ENCODE data around the gene ELP5.

Gene ELP5

DNA sequence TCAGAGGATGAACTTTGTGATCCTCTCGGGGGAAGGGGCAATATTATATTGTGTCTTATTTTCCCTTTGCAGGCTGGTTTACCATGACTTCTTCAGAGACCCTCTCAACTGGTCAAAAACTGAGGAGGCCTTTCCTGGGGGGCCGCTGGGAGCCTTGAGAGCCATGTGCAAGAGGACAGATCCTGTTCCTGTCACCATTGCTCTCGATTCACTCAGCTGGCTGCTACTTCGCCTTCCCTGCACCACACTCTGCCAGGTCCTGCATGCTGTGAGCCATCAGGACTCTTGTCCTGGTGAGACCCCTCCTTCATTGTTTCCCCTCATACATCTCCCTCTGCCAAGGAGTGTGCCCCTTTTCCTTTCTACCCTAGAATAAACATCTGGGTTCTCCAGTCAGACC is 2.5 kb downstream of the ELP5 start:
- no peak for DNase-seq (ENCODE audit: low read depth in 3 of 3)

DNA sequence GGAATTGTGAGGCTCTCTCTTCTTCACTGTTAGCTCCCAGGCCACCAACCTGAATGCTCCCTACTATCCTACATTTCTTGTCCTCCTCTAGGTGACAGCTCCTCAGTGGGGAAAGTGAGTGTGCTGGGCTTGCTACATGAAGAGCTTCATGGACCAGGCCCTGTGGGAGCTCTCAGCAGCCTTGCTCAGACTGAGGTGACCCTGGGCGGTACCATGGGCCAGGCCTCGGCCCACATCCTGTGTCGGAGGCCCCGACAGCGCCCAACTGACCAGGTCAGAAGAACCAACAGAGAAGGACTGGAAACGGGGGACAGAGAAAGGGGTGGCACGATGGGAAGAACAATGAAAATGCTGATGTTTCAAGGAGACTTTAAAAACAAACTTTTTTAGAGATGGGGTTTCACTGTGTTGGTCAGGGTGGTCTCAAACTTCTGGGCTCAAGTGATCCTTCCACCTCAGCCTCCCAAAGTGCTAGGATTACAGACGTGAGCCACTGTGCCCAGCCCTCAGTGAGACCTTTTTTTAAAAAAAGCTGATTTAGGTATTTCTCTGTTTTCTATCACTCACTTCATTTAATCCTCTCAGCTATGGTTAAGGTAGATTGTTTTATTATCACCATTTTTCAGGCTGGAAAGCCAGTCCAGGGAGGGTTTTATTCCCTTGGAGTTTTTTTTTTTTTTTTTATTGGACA is 4.9 kb downstream of the ELP5 start:
- no peak for DNase-seq (ENCODE audit: low read depth in 3 of 3)

- DNase-seq (ENCODE audit: low read depth in 3 of 3): no peak
Measured at GRCh38 chr17:7258731-7259554, 6.9 kb downstream of the ELP5 start.

- no peak for DNase-seq (ENCODE audit: low read depth in 3 of 3)
Measured at GRCh38 chr17:7259555-7259889, 7.5 kb downstream of the ELP5 start.

DNA sequence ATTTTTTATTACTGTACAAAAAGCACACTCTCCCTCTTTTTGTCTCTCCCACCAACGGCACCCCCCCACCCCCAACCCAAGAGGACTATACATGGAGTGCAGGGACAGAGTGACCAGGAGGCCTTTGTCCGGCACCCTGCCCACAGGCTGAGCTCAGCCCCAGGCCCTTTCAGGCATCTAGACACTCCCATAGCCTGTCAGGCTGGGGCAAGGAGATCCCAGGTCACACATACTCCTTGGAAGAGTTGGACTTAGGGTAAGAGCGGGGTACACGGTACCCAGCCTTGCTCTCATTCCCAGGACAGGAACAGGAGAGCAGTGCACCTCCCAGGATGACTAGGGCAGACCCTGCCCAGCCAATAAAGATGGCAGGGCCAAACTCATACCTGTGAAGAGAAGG is 8.1 kb downstream of the ELP5 start:
- DNase-seq (ENCODE audit: low read depth in 3 of 3): no peak

DNA sequence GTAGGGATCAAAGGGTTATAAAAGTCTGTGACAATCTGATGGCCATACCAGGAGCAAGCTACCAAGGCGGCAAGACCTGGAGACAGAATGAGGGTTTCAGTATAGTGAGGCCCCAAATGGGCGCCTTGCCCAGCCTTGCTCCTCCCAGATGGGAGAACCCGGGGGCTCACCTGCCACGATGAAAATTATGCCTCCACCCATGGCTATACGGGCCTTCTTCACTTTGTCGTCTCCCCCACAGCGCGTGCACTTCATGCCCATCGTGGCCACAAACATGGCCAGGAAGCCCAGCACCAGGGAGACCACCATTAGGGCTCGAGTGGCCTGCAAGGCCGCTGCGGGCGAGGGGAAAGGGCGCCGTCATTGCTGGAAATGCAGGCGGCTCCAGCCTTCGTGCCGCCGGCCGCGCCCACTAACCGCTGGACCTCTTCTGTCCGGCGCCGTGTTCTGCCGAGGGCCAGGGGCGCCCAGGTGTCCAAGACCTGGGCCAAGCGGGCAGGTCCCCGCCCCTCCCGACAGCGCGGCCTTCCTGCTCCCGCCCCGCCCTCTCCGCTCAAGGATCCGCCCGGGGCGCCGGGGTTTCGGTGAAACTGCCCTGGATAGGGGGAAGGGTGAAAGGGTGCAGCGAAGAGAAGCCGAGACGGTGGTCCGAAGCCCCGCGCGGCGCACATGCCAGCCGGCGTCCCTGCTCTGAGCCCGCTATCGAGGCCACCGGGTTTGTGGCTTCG is 8.8 kb downstream of the ELP5 start:
- no peak for DNase-seq (ENCODE audit: low read depth in 3 of 3)

GRCh38 chr17:7261379-7262191 is 9.6 kb downstream of the ELP5 start:
- no peak for DNase-seq (ENCODE audit: low read depth in 3 of 3)

GRCh38 chr17:7262192-7262934 is 10.3 kb downstream of the ELP5 start, which contains the start of gene CLDN7:
Gene CLDN7, minus strand, starts transcription at chr17:7262478. Its CDS starts 435 bp downstream, at chr17:7262043.
- DNase-seq (ENCODE audit: low read depth in 3 of 3): no peak

DNA sequence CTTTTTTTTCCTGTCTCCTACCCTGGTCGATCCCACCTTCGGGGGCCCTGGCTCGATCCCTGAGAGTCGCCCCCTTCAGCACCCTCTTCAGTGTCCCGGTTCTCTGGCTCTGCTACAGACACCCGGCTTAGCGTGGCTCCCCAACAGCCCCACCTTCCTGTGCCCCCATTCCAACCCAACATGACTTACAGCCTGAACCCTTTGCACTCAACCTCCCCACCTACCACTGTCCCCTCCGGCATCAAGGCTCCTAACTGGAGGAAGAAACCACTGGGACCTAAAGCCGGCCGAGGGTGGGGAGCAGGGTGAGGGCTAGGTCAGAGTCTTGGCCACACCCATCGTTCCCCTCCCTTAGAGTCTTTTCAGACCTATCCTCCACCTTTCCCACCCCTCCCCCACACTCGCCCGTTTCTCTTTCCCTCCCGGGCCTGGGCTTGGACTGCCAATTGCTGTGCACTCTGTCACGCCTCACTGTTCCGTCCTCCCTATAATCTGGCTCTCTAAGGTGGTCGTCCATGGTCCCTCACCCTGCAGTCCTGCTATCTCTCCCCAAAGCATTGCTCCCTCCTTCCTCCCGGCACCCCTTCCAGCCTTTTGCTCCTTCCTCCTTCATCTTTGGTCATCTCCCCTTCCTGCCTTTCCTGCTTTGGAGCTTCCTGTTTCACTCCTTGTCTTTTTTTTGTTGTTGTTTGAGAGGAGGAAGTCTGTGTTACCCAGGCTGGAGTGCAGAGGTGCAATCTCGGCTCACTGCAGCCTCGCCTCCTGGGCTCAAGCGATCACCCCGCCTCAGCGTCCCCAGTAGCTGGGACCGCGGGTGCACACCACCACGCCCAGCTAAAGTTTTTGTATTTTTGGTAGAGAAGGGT is 11.2 kb downstream of the ELP5 start:
- no peak for DNase-seq (ENCODE audit: low read depth in 3 of 3)

DNA sequence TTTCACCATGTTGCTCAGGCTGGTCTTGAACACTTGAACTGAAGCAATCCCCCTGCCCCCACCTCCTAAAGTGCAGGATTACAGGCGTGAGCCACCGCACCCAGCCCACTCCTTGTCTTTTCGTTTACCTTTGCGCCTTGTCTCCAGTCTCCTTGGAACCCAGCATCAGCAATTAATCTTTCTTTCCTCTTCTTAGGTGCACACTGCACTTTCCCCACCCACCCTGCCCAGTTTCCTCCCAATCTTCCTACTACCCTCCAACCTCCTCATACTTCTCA is 11.7 kb downstream of the ELP5 start:
- no peak for DNase-seq (ENCODE audit: low read depth in 3 of 3)

DNA sequence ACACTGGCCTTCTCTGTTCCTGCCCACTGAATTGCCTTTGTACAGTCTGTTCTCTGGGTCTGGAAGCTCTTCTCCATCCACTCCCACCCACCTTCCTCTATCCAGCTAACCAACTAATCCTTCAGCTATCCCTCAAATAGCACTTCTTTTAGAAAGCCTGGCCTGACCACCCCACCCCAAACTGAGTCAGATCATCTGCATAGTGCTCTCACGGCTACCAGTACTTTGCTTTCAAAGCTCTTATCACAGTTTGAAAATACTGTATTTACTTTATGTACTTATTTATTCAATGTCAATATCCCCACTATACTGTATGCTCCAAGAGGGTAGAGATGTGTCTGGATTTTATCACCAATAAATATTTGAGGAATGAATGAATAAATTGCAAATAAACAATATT is 14.8 kb downstream of the ELP5 start:
- DNase-seq (ENCODE audit: low read depth in 3 of 3): no peak

DNA sequence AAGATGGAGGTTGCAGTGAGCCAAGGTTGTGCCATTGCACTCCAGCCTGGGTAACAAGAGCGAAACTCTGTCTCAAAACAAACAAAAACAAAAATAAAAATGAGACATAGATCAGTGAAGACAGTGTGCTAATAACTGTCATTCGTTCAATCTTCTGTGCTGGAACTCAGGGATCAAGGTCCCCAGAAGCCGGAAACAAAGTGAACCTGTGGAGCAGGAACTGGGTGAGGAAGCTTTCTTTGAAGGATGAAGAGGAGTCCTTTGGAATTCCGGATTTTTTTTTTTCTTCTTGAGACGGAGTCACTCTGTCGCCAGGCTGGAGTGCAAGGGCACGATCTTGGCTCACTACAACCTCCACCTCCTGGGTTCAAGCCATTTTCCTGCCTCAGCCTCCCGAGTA is 27.4 kb downstream of the ELP5 start:
- no peak for DNase-seq (ENCODE audit: low read depth in 3 of 3)

- DNase-seq (ENCODE audit: low read depth in 3 of 3): peak; percentile 75 to 80 (median 78)
Measured at GRCh38 chr17:7280519-7281073, 28.6 kb downstream of the ELP5 start.

GRCh38 chr17:7281074-7281952 is 29.3 kb downstream of the ELP5 start, which contains the start of gene SLC2A4:
Gene SLC2A4, plus strand, starts transcription at chr17:7281718. Its CDS starts 217 bp downstream, at chr17:7281935.
- DNase-seq (ENCODE audit: low read depth in 3 of 3): peak; percentile 80 to 95 (median 85)

DNA sequence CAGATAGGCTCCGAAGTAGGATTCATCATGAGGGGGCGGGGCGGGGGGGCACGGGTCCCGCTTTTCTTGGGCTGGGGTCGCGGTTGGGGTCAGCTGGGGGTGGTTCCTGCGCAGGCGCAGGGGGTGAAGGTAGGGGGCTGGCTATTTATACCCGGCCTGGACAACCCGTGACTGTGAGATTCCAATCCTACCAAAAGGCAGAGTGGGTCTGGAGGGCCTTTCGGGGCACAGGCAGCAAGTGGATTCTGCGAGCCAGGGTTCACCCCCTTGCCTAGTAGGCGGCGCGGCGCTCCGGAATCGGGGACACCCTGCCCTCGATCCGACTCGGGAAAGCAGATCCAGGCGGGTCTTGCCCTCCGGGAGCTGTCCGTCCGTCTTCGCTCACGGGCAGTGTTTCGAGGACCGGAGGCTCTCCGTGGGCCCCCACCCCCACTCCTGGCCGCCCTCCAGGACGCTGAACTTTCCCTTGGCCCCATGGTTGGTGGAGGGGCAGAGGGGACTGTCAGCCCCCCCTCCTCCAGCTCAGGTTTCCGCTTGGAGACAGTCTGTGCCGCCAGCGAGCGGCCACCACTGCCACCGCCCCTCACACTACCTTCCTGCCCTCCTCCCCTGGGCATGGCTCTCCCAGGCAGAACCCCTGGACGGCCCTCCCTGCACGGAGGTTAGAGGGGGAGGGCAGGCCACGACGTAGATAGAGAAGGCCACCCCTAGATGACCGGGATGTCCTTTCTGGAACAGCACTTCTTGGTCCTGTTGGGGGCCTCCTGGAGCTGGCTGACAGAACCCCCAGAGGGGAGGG is 30.1 kb downstream of the ELP5 start:
- no peak for DNase-seq (ENCODE audit: low read depth in 3 of 3)

- no peak for DNase-seq (ENCODE audit: low read depth in 3 of 3)
Measured at GRCh38 chr17:7282752-7283321, 30.8 kb downstream of the ELP5 start.

- DNase-seq (ENCODE audit: low read depth in 3 of 3): no peak
Measured at GRCh38 chr17:7283471-7284216, 31.6 kb downstream of the ELP5 start.

All from stimulated activated CD4-positive, alpha-beta T cell treated with anti-CD3 and anti-CD28 coated beads, TNF-alpha, amount 100 ng/mL, for 48 hours (primary cell).